ENCODE results near the gene DSCAML1. TPM values are rescaled to one million over a fixed set of nuclear protein-coding genes. Genes with fewer than 3 reads are reported as not detected.

DSCAML1 gene
- total and polyA plus RNA-seq, 2 of the 8 experiments (the other 6 are each of a cell fraction or from before 2014, with no cell fraction given) = 0.19 to 0.24 TPM

GRCh38 chr11:117792241-117792640 lies 4.8 kb downstream of the DSCAML1 start (continued):
- TF ChIP-seq TCF12 (IDR thresholded peaks at IDR 0.05; ENCODE audit: low read depth, low read length) = no peak
- TF ChIP-seq CHD7 (IDR thresholded peaks at IDR 0.05; ENCODE audit: insufficient replicate concordance, low read length) = no peak
- TF ChIP-seq HDAC6 (IDR thresholded peaks at IDR 0.05; ENCODE audit: low read depth, low read length) = no peak
- no peak for TF ChIP-seq SP1 (IDR thresholded peaks at IDR 0.05; ENCODE audit: low read depth, low read length)
- no peak for TF ChIP-seq CREB1 (IDR thresholded peaks at IDR 0.05)
- no peak for TF ChIP-seq BACH1 (IDR thresholded peaks at IDR 0.05; ENCODE audit: low read length)

Measured in H1 (cell line).